MM.1S (cell line): ENCODE data around the gene IGIP.

Experiments
- DNase-seq: peaks from one replicate; pipeline ENCODE4 v3.0.0-alpha.2; 2015
- H2AFZ ChIP-seq: fragments of 300-600 bp; sonication (generic); 2 replicates; pipeline ENCODE4 v1.6.0; 2016; ENCODE audit warnings: antibody characterized with exemption, low read length
- H3F3A ChIP-seq: fragments of 300-600 bp; sonication (generic); 2 replicates; pipeline ENCODE4 v1.6.1; 2016; ENCODE audit warnings: mild to moderate bottlenecking, antibody characterized with exemption, low read length, moderate library complexity, mixed read lengths; ENCODE audit not compliant: insufficient read depth
- H3K27ac ChIP-seq: fragments of 300-600 bp; sonication (generic); 2 replicates; pipeline ENCODE4 v1.5.1; 2016; ENCODE audit warnings: mild to moderate bottlenecking, low read length
- H3K27me3 ChIP-seq: fragments of 300-600 bp; sonication (generic); replicated peaks from 2 replicates; pipeline ENCODE4 v1.6.0; 2016; ENCODE audit warnings: low read length; ENCODE audit not compliant: insufficient read depth
- H3K36me3 ChIP-seq: fragments of 300-600 bp; sonication (generic); replicated peaks from 2 replicates; pipeline ENCODE4 v1.6.1; 2016; ENCODE audit warnings: mild to moderate bottlenecking, low read length, mixed read lengths; ENCODE audit not compliant: insufficient read depth
- H3K4me1 ChIP-seq: fragments of 300-600 bp; sonication (generic); 2 replicates; pipeline ENCODE4 v1.6.1; 2016; ENCODE audit warnings: low read length, mixed read lengths
- H3K4me2 ChIP-seq: fragments of 300-600 bp; sonication (generic); 2 replicates; pipeline ENCODE4 v1.6.0; 2016; ENCODE audit warnings: low read depth, low read length
- H3K4me3 ChIP-seq: fragments of 300-600 bp; sonication (generic); 2 replicates; pipeline ENCODE4 v1.5.1; 2016; ENCODE audit warnings: low read length, mixed read lengths
- H3K79me2 ChIP-seq: fragments of 300-600 bp; sonication (generic); 2 replicates; pipeline ENCODE4 v1.6.1; 2016; ENCODE audit warnings: mixed run types, low read length, mixed read lengths
- H3K9ac ChIP-seq: fragments of 300-600 bp; sonication (generic); 2 replicates; pipeline ENCODE4 v1.6.1; 2016; ENCODE audit warnings: low read length, mixed read lengths
- H3K9me2 ChIP-seq: fragments of 300-600 bp; sonication (generic); replicated peaks from 2 replicates; pipeline ENCODE4 v1.6.1; 2016; ENCODE audit warnings: mild to moderate bottlenecking, low read length, mixed read lengths; ENCODE audit not compliant: insufficient read depth
- H3K9me3 ChIP-seq: fragments of 300-600 bp; sonication (generic); replicated peaks from 2 replicates; pipeline ENCODE4 v1.6.1; 2016; ENCODE audit warnings: mild to moderate bottlenecking, low read length, mixed read lengths; ENCODE audit not compliant: insufficient read depth
- H4K20me1 ChIP-seq: fragments of 300-600 bp; sonication (generic); 2 replicates; pipeline ENCODE4 v1.6.1; 2016; ENCODE audit warnings: mild to moderate bottlenecking, low read length, moderate library complexity, mixed read lengths; ENCODE audit not compliant: insufficient read depth
- EZH2 ChIP-seq: fragments of 300-600 bp; sonication (generic); optimal IDR thresholded peaks from 2 replicates; pipeline ENCODE3; 2017; ENCODE audit warnings: low read depth, mild to moderate bottlenecking, antibody characterized with exemption, low read length, mixed read lengths
- EZH2phosphoT487 ChIP-seq: fragments of 300-600 bp; sonication (generic); IDR thresholded peaks from 2 replicates; pipeline ENCODE4 v1.6.1; 2018; ENCODE audit warnings: antibody characterized with exemption, low read length
- TF ChIP-seq, protein P1 (sequence below): fragments of 300-600 bp; sonication (generic); IDR thresholded peaks from 2 replicates; pipeline ENCODE4 v1.5.1; 2016; ENCODE audit warnings: antibody characterized with exemption, low read length, mixed read lengths

Gene IGIP

GRCh38 chr5:140083650-140084049, 42.1 kb upstream of the IGIP start:
- no peak for TF ChIP-seq EZH2phosphoT487
- TF ChIP-seq, protein P1, sequence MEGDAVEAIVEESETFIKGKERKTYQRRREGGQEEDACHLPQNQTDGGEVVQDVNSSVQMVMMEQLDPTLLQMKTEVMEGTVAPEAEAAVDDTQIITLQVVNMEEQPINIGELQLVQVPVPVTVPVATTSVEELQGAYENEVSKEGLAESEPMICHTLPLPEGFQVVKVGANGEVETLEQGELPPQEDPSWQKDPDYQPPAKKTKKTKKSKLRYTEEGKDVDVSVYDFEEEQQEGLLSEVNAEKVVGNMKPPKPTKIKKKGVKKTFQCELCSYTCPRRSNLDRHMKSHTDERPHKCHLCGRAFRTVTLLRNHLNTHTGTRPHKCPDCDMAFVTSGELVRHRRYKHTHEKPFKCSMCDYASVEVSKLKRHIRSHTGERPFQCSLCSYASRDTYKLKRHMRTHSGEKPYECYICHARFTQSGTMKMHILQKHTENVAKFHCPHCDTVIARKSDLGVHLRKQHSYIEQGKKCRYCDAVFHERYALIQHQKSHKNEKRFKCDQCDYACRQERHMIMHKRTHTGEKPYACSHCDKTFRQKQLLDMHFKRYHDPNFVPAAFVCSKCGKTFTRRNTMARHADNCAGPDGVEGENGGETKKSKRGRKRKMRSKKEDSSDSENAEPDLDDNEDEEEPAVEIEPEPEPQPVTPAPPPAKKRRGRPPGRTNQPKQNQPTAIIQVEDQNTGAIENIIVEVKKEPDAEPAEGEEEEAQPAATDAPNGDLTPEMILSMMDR, result no peak
- Histone ChIP-seq H3K27ac (no peak overlapping the region), H3K9me3 (no peaks in the 10 kb centered on the region), H2AFZ (no peak overlapping the region), H3F3A (no peaks in the 10 kb centered on the region), H3K9me2 (no peaks in the 10 kb centered on the region), H3K4me1 (no peaks in the 10 kb centered on the region), H3K27me3 (no peaks in the 10 kb centered on the region), H3K36me3 (no peaks in the 10 kb centered on the region), H3K4me3 (no peak overlapping the region), H3K4me2 (no peak overlapping the region), H4K20me1 (no peaks in the 10 kb centered on the region), H3K79me2 (no peaks in the 10 kb centered on the region), H3K9ac (no peak overlapping the region)
- no peak for DNase-seq

DNA sequence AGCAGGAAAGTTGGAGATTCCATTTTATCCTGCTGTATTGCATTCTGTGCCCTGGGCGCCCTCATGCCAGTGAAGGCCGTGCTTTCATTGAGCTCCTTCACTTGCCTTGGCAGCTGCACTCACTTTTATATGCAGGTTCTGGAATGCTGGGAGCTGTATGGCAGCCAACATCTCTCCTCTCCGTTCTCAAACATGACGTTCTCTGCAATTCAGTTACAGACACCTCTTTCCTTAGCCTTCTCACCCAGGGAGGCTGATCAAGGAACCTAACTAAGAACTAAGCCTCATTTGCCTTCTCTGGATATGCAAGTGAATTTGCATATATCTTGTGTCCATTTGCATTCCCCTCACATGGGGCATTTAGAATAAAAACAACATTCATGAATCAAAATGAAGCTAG, 41.2 kb upstream of the IGIP start:
- no peak overlapping the region for H3K9ac ChIP-seq
- H3K9me3 ChIP-seq, result no peaks in the 10 kb centered on the region
- no peak overlapping the region for H3K27ac ChIP-seq
- no peaks in the 10 kb centered on the region for H3F3A ChIP-seq
- H3K36me3 ChIP-seq, result no peaks in the 10 kb centered on the region
- no peak overlapping the region for H3K4me3 ChIP-seq
- TF ChIP-seq EZH2, result no peak
- TF ChIP-seq EZH2phosphoT487, result no peak
- TF ChIP-seq, protein P1, result no peak
- no peaks in the 10 kb centered on the region for H3K79me2 ChIP-seq
- DNase-seq, result no peak
- H3K4me2 ChIP-seq, result no peak overlapping the region
- H4K20me1 ChIP-seq, result no peaks in the 10 kb centered on the region
- no peaks in the 10 kb centered on the region for H3K27me3 ChIP-seq
- H3K9me2 ChIP-seq, result no peaks in the 10 kb centered on the region
- H3K4me1 ChIP-seq, result no peaks in the 10 kb centered on the region
- no peak overlapping the region for H2AFZ ChIP-seq

- no peaks in the 10 kb centered on the region for H3K27me3 ChIP-seq
- H3F3A ChIP-seq, result no peaks in the 10 kb centered on the region
- H3K4me2 ChIP-seq, result no peak overlapping the region
- no peaks in the 10 kb centered on the region for H3K36me3 ChIP-seq
- no peaks in the 10 kb centered on the region for H3K4me1 ChIP-seq
- H3K4me3 ChIP-seq, result no peak overlapping the region
- no peaks in the 10 kb centered on the region for H3K79me2 ChIP-seq
- no peak for DNase-seq
- no peaks in the 10 kb centered on the region for H3K9me2 ChIP-seq
- no peak overlapping the region for H3K27ac ChIP-seq
- H2AFZ ChIP-seq, result no peak overlapping the region
- H4K20me1 ChIP-seq, result no peaks in the 10 kb centered on the region
- TF ChIP-seq EZH2, result no peak
- no peak for TF ChIP-seq EZH2phosphoT487
- TF ChIP-seq, protein P1, result no peak
- H3K9ac ChIP-seq, result no peak overlapping the region
- no peaks in the 10 kb centered on the region for H3K9me3 ChIP-seq
Observed at GRCh38 chr5:140090251-140090650, 35.5 kb upstream of the IGIP start.

DNA sequence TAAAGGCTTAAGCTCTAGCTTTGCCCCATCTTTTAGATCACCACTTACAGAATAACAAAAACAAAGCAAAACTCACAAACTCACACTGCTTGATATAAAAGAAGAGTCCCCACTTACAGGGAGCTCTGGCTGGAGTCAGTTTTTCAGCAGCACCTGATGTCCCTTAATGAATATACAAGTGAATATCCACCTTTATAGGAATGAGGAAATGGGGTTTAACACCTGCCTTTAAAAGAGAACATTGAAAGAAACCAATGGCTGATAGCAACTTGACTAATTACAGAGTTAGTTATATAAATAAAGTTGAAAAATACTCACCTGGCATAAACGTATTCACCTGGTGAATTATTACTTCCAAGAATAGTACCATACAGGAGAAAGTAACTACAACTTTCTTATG, 32.6 kb upstream of the IGIP start:
- H3K79me2 ChIP-seq, result no peaks in the 10 kb centered on the region
- H3F3A ChIP-seq, result no peaks in the 10 kb centered on the region
- no peak overlapping the region for H3K9ac ChIP-seq
- H3K4me1 ChIP-seq, result no peaks in the 10 kb centered on the region
- no peak overlapping the region for H3K4me3 ChIP-seq
- H3K27ac ChIP-seq, result no peak overlapping the region
- no peaks in the 10 kb centered on the region for H3K9me2 ChIP-seq
- no peaks in the 10 kb centered on the region for H3K9me3 ChIP-seq
- H3K36me3 ChIP-seq, result no peaks in the 10 kb centered on the region
- H4K20me1 ChIP-seq, result no peaks in the 10 kb centered on the region
- no peaks in the 10 kb centered on the region for H3K27me3 ChIP-seq
- DNase-seq, result no peak
- H3K4me2 ChIP-seq, result no peak overlapping the region
- TF ChIP-seq EZH2phosphoT487 (no peak), EZH2 (no peak)
- TF ChIP-seq, protein P1, result no peak
- no peak overlapping the region for H2AFZ ChIP-seq
